ENCODE results near the gene ANKS6.

- TF ChIP-seq CTCF (IDR thresholded peaks at IDR 0.05) (no peak), POLR2AphosphoS5 (IDR thresholded peaks at IDR 0.05) (no peak), POLR2A (IDR thresholded peaks at IDR 0.05) (no peak)
Observed at GRCh38 chr9:98688710-98689495, 107.5 kb downstream of the ANKS6 start.
